Raji (cell line): Measurements from ENCODE around the gene SH3BP4.

ENCODE experiments used
- POLR2A ChIP-seq: IDR thresholded peaks from 2 replicates; pipeline ENCODE4 v1.6.1; 2011; ENCODE audit warnings: low read depth, low read length, control low read depth; ENCODE audit not compliant: insufficient read depth

Gene SH3BP4

GRCh38 chr2:234951664-234952269, at the start of gene SH3BP4:
Gene SH3BP4, plus strand, starts transcription at chr2:234952017. Its CDS starts 82,986 bp downstream, at chr2:235035003.
- TF ChIP-seq POLR2A, result no peak

- TF ChIP-seq POLR2A, result no peak
Observed at GRCh38 chr2:234904785-234905184, 47.0 kb upstream of the SH3BP4 start.

GRCh38 chr2:234905547-234906265, 46.1 kb upstream of the SH3BP4 start:
- TF ChIP-seq POLR2A, result no peak

- no peak for TF ChIP-seq POLR2A
Observed at GRCh38 chr2:234910186-234910679, 41.6 kb upstream of the SH3BP4 start.

- TF ChIP-seq POLR2A, result no peak
Observed at GRCh38 chr2:234911271-234911670, 40.5 kb upstream of the SH3BP4 start.

GRCh38 chr2:234912437-234912836, 39.4 kb upstream of the SH3BP4 start:
- TF ChIP-seq POLR2A, result no peak

GRCh38 chr2:234913208-234913626, 38.6 kb upstream of the SH3BP4 start:
- TF ChIP-seq POLR2A, result no peak

GRCh38 chr2:234914371-234915154, 37.3 kb upstream of the SH3BP4 start:
- TF ChIP-seq POLR2A, result no peak

- no peak for TF ChIP-seq POLR2A
Observed at GRCh38 chr2:234916674-234917073, 35.1 kb upstream of the SH3BP4 start.

- TF ChIP-seq POLR2A, result no peak
Observed at GRCh38 chr2:234917211-234917975, 34.4 kb upstream of the SH3BP4 start.

- no peak for TF ChIP-seq POLR2A
Observed at GRCh38 chr2:234919711-234920110, 32.1 kb upstream of the SH3BP4 start.

- no peak for TF ChIP-seq POLR2A
Observed at GRCh38 chr2:234920836-234921235, 31.0 kb upstream of the SH3BP4 start.

GRCh38 chr2:234929002-234929401, 22.8 kb upstream of the SH3BP4 start:
- TF ChIP-seq POLR2A, result no peak

GRCh38 chr2:234930397-234930796, 21.4 kb upstream of the SH3BP4 start:
- no peak for TF ChIP-seq POLR2A

GRCh38 chr2:234931371-234931770, 20.4 kb upstream of the SH3BP4 start:
- TF ChIP-seq POLR2A, result no peak
